ENCODE results near the gene RPUSD3. TPM values are rescaled to one million over a fixed set of nuclear protein-coding genes. Genes with fewer than 3 reads are reported as not detected.
A peak's percentile ranks its signal among the peaks of the same experiment; 100 is the strongest.
"Not testable (repeated sequence)": the region's sequence is repeated elsewhere in the genome, so short reads cannot be mapped to it uniquely, and the experiment has no call there.

RPUSD3 gene
- total RNA-seq, 2 donors from 2014 or later: 65.9 to 66.9 TPM

- no peaks in the 10 kb centered on the region for H3K9me3 Mint-ChIP-seq
- no peaks in the 10 kb centered on the region for H3K4me1 Mint-ChIP-seq
- peaks cover 5% of the 10 kb centered on the region for H3K27me3 Mint-ChIP-seq
- peak overlapping the region; percentile 16 for H3K27ac Mint-ChIP-seq
- ATAC-seq (replicated peaks): no peak
- H3K36me3 Mint-ChIP-seq (ENCODE audit: low read depth): no peaks in the 10 kb centered on the region
- no peak overlapping the region for H3K4me3 Mint-ChIP-seq
These were observed 15.8 kb upstream of the RPUSD3 start for GRCh38 chr3:9859530-9860025.

- Mint-ChIP-seq H3K9me3 (no peaks in the 10 kb centered on the region), H3K4me3 (no peak overlapping the region), H3K4me1 (peaks cover 5% of the 10 kb centered on the region), H3K27me3 (no peaks in the 10 kb centered on the region), H3K27ac (no peak overlapping the region), H3K36me3 (ENCODE audit: low read depth) (no peaks in the 10 kb centered on the region)
- no peak for ATAC-seq (replicated peaks)
These were observed 11.8 kb upstream of the RPUSD3 start for GRCh38 chr3:9855594-9855993.

GRCh38 chr3:9854291-9854940, 10.6 kb upstream of the RPUSD3 start:
- not testable (repeated sequence) for H3K4me1 Mint-ChIP-seq; ATAC-seq (replicated peaks); H3K27me3 Mint-ChIP-seq; H3K4me3 Mint-ChIP-seq; H3K36me3 Mint-ChIP-seq (ENCODE audit: low read depth); H3K27ac Mint-ChIP-seq; H3K9me3 Mint-ChIP-seq

DNA sequence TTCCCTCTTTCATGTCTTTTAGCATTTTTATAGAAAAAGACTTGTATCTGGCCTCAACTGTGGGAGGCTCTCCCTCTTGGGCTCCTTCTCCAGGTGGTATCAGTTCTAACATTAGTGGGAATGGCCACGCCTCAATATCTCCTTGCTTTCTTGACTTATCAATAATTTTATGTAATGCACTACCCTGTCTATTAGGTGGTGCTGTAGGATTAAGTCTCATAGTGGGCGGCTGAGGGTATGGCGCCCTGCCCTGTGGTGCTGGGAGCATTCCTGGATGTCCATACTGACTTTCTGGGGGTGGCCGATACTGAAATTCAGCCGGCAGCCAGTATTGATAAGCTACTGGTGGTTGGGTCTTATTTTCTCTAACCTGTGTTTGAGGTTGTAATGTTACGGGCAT, 8.7 kb upstream of the RPUSD3 start:
- no peaks in the 10 kb centered on the region for H3K27me3 Mint-ChIP-seq
- no peak for ATAC-seq (replicated peaks)
- H3K4me3 Mint-ChIP-seq: peak overlapping the region; percentile 67
- no peaks in the 10 kb centered on the region for H3K9me3 Mint-ChIP-seq
- peaks cover 5% of the 10 kb centered on the region for H3K4me1 Mint-ChIP-seq
- H3K36me3 Mint-ChIP-seq (ENCODE audit: low read depth): no peaks in the 10 kb centered on the region
- no peak overlapping the region for H3K27ac Mint-ChIP-seq

DNA sequence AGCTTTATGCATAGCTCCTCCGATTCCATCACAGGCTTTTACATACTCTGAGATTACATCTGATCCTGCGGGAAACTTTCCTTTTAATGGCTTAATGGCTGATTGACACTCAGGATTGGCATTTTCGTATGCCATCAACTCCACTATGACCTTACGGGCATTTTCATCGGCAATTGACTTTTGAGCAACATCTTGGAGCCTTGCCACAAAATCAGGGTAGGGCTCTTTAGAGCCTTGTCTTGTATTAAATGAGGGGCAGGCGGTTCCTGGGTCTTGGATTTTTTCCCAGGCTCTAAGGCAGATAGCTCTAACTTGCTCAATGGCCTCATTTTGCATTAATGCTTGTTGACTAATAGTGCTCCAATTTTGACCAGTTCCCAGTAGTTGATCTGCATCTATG, 8.1 kb upstream of the RPUSD3 start:
- H3K4me3 Mint-ChIP-seq; H3K27ac Mint-ChIP-seq; ATAC-seq (replicated peaks); H3K9me3 Mint-ChIP-seq; H3K4me1 Mint-ChIP-seq; H3K27me3 Mint-ChIP-seq; H3K36me3 Mint-ChIP-seq (ENCODE audit: low read depth): not testable (repeated sequence)

- not testable (repeated sequence) for H3K27ac Mint-ChIP-seq, H3K9me3 Mint-ChIP-seq
These were observed 7.6 kb upstream of the RPUSD3 start for GRCh38 chr3:9851383-9851782.

DNA sequence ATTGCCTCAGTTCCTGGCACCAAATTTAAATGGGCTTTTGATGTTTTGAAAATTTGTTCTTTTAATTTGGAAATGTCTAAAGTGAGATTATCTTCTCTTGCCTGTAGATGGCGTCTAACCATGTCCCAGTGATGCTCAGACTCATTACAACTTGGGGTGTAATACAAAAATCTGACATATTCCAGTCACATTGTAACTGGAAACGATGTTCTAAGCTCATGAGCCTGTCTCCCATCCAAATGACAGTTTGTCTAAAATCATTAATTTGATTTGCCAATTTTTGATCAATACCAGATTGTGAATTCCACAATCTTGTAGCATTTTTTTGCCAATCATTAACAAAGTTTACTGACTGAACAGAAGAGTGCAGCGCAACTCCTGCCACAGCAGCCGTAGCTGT, 5.1 kb upstream of the RPUSD3 start:
- ATAC-seq (replicated peaks); H3K27ac Mint-ChIP-seq; H3K36me3 Mint-ChIP-seq (ENCODE audit: low read depth); H3K27me3 Mint-ChIP-seq; H3K9me3 Mint-ChIP-seq; H3K4me1 Mint-ChIP-seq; H3K4me3 Mint-ChIP-seq: not testable (repeated sequence)

More at GRCh38 chr3:9851383-9851782, 7.6 kb upstream of the RPUSD3 start:
- H3K27me3 Mint-ChIP-seq; H3K4me3 Mint-ChIP-seq; H3K4me1 Mint-ChIP-seq; ATAC-seq (replicated peaks); H3K36me3 Mint-ChIP-seq (ENCODE audit: low read depth): not testable (repeated sequence)

- peaks cover 12% of the 10 kb centered on the region for H3K36me3 Mint-ChIP-seq (ENCODE audit: low read depth)
- H3K4me3 Mint-ChIP-seq; H3K9me3 Mint-ChIP-seq; ATAC-seq (replicated peaks); H3K4me1 Mint-ChIP-seq; H3K27me3 Mint-ChIP-seq; H3K27ac Mint-ChIP-seq: not testable (repeated sequence)
These were observed 4.1 kb upstream of the RPUSD3 start for GRCh38 chr3:9847870-9848269.

GRCh38 chr3:9846931-9847488, 3.2 kb upstream of the RPUSD3 start:
- H3K4me3 Mint-ChIP-seq: no peak overlapping the region
- H3K9me3 Mint-ChIP-seq: no peaks in the 10 kb centered on the region
- peaks cover 21% of the 10 kb centered on the region for H3K36me3 Mint-ChIP-seq (ENCODE audit: low read depth)

DNA sequence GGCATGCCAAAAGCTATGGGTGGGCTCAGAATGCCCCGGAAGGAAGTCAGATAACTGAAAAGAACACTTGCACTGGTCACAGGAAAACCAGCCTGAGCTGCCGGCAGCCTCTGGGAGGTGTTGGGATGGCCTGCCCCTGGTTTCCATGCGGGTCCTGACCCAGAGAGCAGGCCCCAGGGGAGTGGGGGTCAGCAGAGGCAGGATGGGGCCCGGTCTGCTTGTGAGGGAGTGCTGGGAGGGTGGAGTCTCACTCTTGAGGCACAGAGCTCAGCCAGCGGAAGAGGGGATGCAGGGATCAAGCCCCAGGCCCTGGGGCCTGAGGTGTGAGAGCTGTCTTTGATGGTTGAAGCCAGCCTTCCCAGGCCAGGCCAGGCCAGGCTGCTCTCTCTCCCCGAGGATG, 2.4 kb upstream of the RPUSD3 start:
- H3K36me3 Mint-ChIP-seq (ENCODE audit: low read depth): peaks cover 28% of the 10 kb centered on the region
- H3K9me3 Mint-ChIP-seq: no peaks in the 10 kb centered on the region
- ATAC-seq (replicated peaks): no peak
- H3K27me3 Mint-ChIP-seq: no peaks in the 10 kb centered on the region
- H3K4me1 Mint-ChIP-seq: peaks cover 10% of the 10 kb centered on the region
- H3K4me3 Mint-ChIP-seq: no peak overlapping the region
- H3K27ac Mint-ChIP-seq: no peak overlapping the region

More at GRCh38 chr3:9846931-9847488, 3.2 kb upstream of the RPUSD3 start:
- Mint-ChIP-seq H3K27ac (no peak overlapping the region), H3K27me3 (no peaks in the 10 kb centered on the region), H3K4me1 (peaks cover 6% of the 10 kb centered on the region)
- ATAC-seq (replicated peaks): no peak

- ATAC-seq (replicated peaks): no peak
- no peak overlapping the region for H3K27ac Mint-ChIP-seq
- peaks cover 77% of the 10 kb centered on the region for H3K36me3 Mint-ChIP-seq (ENCODE audit: low read depth)
- no peaks in the 10 kb centered on the region for H3K9me3 Mint-ChIP-seq
- H3K4me3 Mint-ChIP-seq: no peak overlapping the region
- no peaks in the 10 kb centered on the region for H3K27me3 Mint-ChIP-seq
- peaks cover 10% of the 10 kb centered on the region for H3K4me1 Mint-ChIP-seq
These were observed 2.8 kb downstream of the RPUSD3 start for GRCh38 chr3:9841015-9841414.

GRCh38 chr3:9838856-9839255, 5.0 kb downstream of the RPUSD3 start:
- no peak for ATAC-seq (replicated peaks)
- peaks cover 97% of the 10 kb centered on the region for H3K36me3 Mint-ChIP-seq (ENCODE audit: low read depth)
- H3K27ac Mint-ChIP-seq: no peak overlapping the region
- no peak overlapping the region for H3K4me3 Mint-ChIP-seq
- H3K4me1 Mint-ChIP-seq: peaks cover 10% of the 10 kb centered on the region
- no peaks in the 10 kb centered on the region for H3K9me3 Mint-ChIP-seq
- no peaks in the 10 kb centered on the region for H3K27me3 Mint-ChIP-seq

DNA sequence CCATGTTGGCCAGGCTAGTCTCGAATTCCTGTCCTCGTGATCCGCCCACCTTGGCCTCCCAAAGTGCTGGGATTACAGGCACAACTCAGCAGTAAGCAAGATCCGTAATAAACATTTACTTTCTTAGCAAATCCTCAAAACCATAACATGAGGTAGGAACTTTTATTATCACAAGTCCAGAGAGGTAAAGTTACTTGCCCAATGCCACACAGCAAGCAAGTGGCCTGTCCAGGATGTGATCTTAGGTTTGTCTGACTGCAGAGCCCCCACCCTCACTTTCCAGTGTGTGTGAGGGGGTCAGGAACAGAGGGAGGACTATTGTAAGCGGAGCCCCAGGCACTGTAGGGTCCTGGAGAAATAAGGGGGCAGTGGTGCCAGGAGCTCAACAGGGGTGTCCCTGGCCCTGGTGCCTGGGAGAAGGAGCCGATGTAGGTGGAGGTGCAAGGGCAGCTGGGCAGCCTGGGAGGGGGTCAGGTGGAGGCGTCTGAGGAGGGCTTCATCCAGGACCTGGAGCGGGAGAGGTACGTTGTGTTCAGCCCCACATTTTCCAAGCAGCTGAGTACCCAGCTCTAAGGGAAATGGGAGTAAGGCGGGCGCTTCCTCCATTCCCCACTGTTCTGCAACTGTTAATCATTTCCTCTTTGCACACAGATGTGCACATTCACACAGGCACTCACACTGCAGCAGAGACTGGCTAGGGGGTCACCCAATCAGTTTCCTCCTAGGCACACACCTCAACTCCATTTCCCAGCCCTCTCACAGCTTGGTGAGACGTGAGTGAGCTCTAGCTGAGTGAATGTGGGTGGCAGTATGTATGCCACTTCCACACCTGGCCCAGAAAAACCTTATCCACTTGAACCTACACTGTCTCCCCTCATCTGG, 5.9 kb downstream of the RPUSD3 start:
- Mint-ChIP-seq H3K4me3 (no peak overlapping the region), H3K9me3 (no peaks in the 10 kb centered on the region), H3K4me1 (peaks cover 10% of the 10 kb centered on the region), H3K27ac (no peak overlapping the region), H3K36me3 (ENCODE audit: low read depth) (peaks cover 97% of the 10 kb centered on the region), H3K27me3 (no peaks in the 10 kb centered on the region)
- ATAC-seq (replicated peaks): no peak

- H3K9me3 Mint-ChIP-seq: no peaks in the 10 kb centered on the region
- peaks cover 97% of the 10 kb centered on the region for H3K36me3 Mint-ChIP-seq (ENCODE audit: low read depth)
- H3K27ac Mint-ChIP-seq: peak overlapping the region; percentile 28
- no peaks in the 10 kb centered on the region for H3K27me3 Mint-ChIP-seq
- no peaks in the 10 kb centered on the region for H3K4me1 Mint-ChIP-seq
- ATAC-seq (replicated peaks): no peak
- H3K4me3 Mint-ChIP-seq: no peak overlapping the region
These were observed 9.1 kb downstream of the RPUSD3 start for GRCh38 chr3:9834520-9835380.

All from activated T-helper 17 cell treated with anti-CD3 and anti-CD28 coated beads, Interleukin-2, amount 50 U/mL, for 72 hours (primary cell).